Spinal cord (tissue), 10 donors: ENCODE data around the gene GABRA5. TPM values are rescaled to one million over a fixed set of nuclear protein-coding genes. Genes with fewer than 3 reads are reported as not detected.

ENCODE experiments used
- DNase-seq, 6 donors: peaks; one replicate each; pipeline versions ENCODE4 v3.0.0 to v3.0.0-alpha.2; 2013 to 2015; ENCODE audit warnings: low spot score in 6 of 6, low read depth in 4 of 6
- H3K27ac ChIP-seq: one replicate; pipeline ENCODE4 v1.5.1; 2013; ENCODE audit warnings: low read depth, low read length, control low read depth
- H3K27me3 ChIP-seq: one replicate; pipeline ENCODE4 v1.6.1; 2013; ENCODE audit warnings: low read length; ENCODE audit not compliant: control insufficient read depth, insufficient read depth
- H3K36me3 ChIP-seq: one replicate; pipeline ENCODE4 v1.6.1; 2013; ENCODE audit warnings: low read length; ENCODE audit not compliant: control insufficient read depth, insufficient read depth
- H3K4me1 ChIP-seq: one replicate; pipeline ENCODE4 v1.6.1; 2013; ENCODE audit warnings: low read length; ENCODE audit not compliant: control insufficient read depth, insufficient read depth
- H3K4me3 ChIP-seq: one replicate; pipeline ENCODE4 v1.5.1; 2013; ENCODE audit warnings: low read depth, low read length, control low read depth
- H3K9me3 ChIP-seq: one replicate; pipeline ENCODE4 v1.6.1; 2013; ENCODE audit warnings: low read length; ENCODE audit not compliant: control insufficient read depth, insufficient read depth
- WGBS: methylation state at CpG from one replicate; pipeline ENCODE4 v1.1.5; 2013; ENCODE audit warnings: missing lambda C conversion rate; ENCODE audit not compliant: insufficient coverage; 5-methylcytosine and 5-hydroxymethylcytosine counted together
- polyA plus RNA-seq, 2 donors: library from polyadenylated mRNA; unstranded; fragments of 120-200 nt; gene quantifications; one replicate each; pipeline ENCODE4 v1.2.1, GENCODE V29; 2013; ENCODE audit not compliant: insufficient read length in 2 of 2
- total RNA-seq, 2 donors: library from RNA; depleted of rRNA in 1 of 2; stranded (reverse); fragments of 120-200 nt in 1 of 2; fragments of >200 nt in 1 of 2; gene quantifications; one replicate each; pipeline versions ENCODE4 v1.2.3 to v1.2.4, GENCODE V29; 2013 to 2014
- donor health status: healthy.

Gene GABRA5
- total and polyA plus RNA-seq, 4 donors: 7.9 to 33.8 (median 31.1) TPM

GRCh38 chr15:26873846-26874245 is 7.0 kb downstream of the GABRA5 start:
- Histone ChIP-seq H3K27me3 (peaks cover 14% of the 10 kb centered on the region), H3K4me1 (no peaks in the 10 kb centered on the region), H3K36me3 (no peaks in the 10 kb centered on the region), H3K9me3 (no peaks in the 10 kb centered on the region), H3K4me3 (no peak overlapping the region), H3K27ac (no peak overlapping the region)
- DNase-seq: peak in 1 of 6 donors; percentile 50
- WGBS: 61% methylated on average over 8 of the region's 8 CpGs

GRCh38 chr15:26874774-26875475 is 8.1 kb downstream of the GABRA5 start:
- Histone ChIP-seq H3K4me1 (no peaks in the 10 kb centered on the region), H3K27me3 (peaks cover 4% of the 10 kb centered on the region), H3K9me3 (no peaks in the 10 kb centered on the region), H3K27ac (no peak overlapping the region), H3K36me3 (no peaks in the 10 kb centered on the region), H3K4me3 (no peak overlapping the region)
- no peak for DNase-seq
- 86% methylated on average over 6 of the region's 6 CpGs for WGBS

GRCh38 chr15:26875476-26875850 is 8.6 kb downstream of the GABRA5 start:
- H3K9me3 ChIP-seq: no peaks in the 10 kb centered on the region
- DNase-seq: peak in 1 of 6 donors; percentile 33
- H3K27me3 ChIP-seq: no peaks in the 10 kb centered on the region
- no peaks in the 10 kb centered on the region for H3K36me3 ChIP-seq
- no peak overlapping the region for H3K27ac ChIP-seq
- no peak overlapping the region for H3K4me3 ChIP-seq
- no peaks in the 10 kb centered on the region for H3K4me1 ChIP-seq
- 75% methylated on average over 8 of the region's 8 CpGs for WGBS

GRCh38 chr15:26877831-26878230 is 11.0 kb downstream of the GABRA5 start:
- 79% methylated on average over 9 of the region's 10 CpGs for WGBS
- DNase-seq: no peak

GRCh38 chr15:26879706-26880105 is 12.8 kb downstream of the GABRA5 start:
- H3K9me3 ChIP-seq: no peaks in the 10 kb centered on the region
- peaks cover 18% of the 10 kb centered on the region for H3K36me3 ChIP-seq
- no peak overlapping the region for H3K4me3 ChIP-seq
- no peak overlapping the region for H3K27ac ChIP-seq
- WGBS: 87% methylated on average over 2 of the region's 2 CpGs
- no peak for DNase-seq
- H3K27me3 ChIP-seq: no peaks in the 10 kb centered on the region
- H3K4me1 ChIP-seq: no peaks in the 10 kb centered on the region

More at GRCh38 chr15:26877831-26878230, 11.0 kb downstream of the GABRA5 start:
- Histone ChIP-seq H3K27me3 (no peaks in the 10 kb centered on the region), H3K9me3 (no peaks in the 10 kb centered on the region), H3K4me1 (no peaks in the 10 kb centered on the region), H3K27ac (no peak overlapping the region), H3K36me3 (peaks cover 10% of the 10 kb centered on the region), H3K4me3 (no peak overlapping the region)

GRCh38 chr15:26882112-26882511 is 15.2 kb downstream of the GABRA5 start:
- DNase-seq: no peak
- Histone ChIP-seq H3K4me1 (no peaks in the 10 kb centered on the region), H3K4me3 (no peak overlapping the region), H3K36me3 (peaks cover 18% of the 10 kb centered on the region), H3K9me3 (no peaks in the 10 kb centered on the region), H3K27ac (no peak overlapping the region), H3K27me3 (no peaks in the 10 kb centered on the region)
- WGBS: 88% methylated on average over 8 of the region's 9 CpGs

- Histone ChIP-seq H3K27me3 (no peaks in the 10 kb centered on the region), H3K27ac (no peak overlapping the region), H3K4me1 (no peaks in the 10 kb centered on the region), H3K9me3 (no peaks in the 10 kb centered on the region), H3K4me3 (no peak overlapping the region), H3K36me3 (peaks cover 18% of the 10 kb centered on the region)
- WGBS: 82% methylated on average over 33 of the region's 35 CpGs
- DNase-seq: no peak
These were observed 15.9 kb downstream of the GABRA5 start for GRCh38 chr15:26882616-26883365.

- DNase-seq: no peak
- H3K36me3 ChIP-seq: peaks cover 20% of the 10 kb centered on the region
- WGBS: 97% methylated on average over 27 of the region's 32 CpGs
- H3K9me3 ChIP-seq: no peaks in the 10 kb centered on the region
- no peak overlapping the region for H3K27ac ChIP-seq
- no peak overlapping the region for H3K4me3 ChIP-seq
- H3K27me3 ChIP-seq: no peaks in the 10 kb centered on the region
- H3K4me1 ChIP-seq: no peaks in the 10 kb centered on the region
These were observed 16.6 kb downstream of the GABRA5 start for GRCh38 chr15:26883466-26883865.

- WGBS: no CpG with 5 or more reads among the region's 4 CpGs
- DNase-seq: peak in 1 of 6 donors; percentile 57
- no peak overlapping the region for H3K27ac ChIP-seq
- no peak overlapping the region for H3K4me3 ChIP-seq
- no peaks in the 10 kb centered on the region for H3K27me3 ChIP-seq
- no peaks in the 10 kb centered on the region for H3K9me3 ChIP-seq
- H3K4me1 ChIP-seq: peaks cover 5% of the 10 kb centered on the region
- peaks cover 20% of the 10 kb centered on the region for H3K36me3 ChIP-seq
These were observed 19.7 kb downstream of the GABRA5 start for GRCh38 chr15:26886566-26886965.
